T-helper 2 cell (primary cell): ENCODE measurements around the gene CLIC5.
"Not testable (repeated sequence)": the region's sequence is repeated elsewhere in the genome, so short reads cannot be mapped to it uniquely, and the experiment has no call there.

ENCODE experiments used
- DNase-seq, 5 experiments: peaks; one replicate each; pipeline versions ENCODE4 v3.0.0 to v3.0.0-alpha.2; 2012 to 2022

CLIC5 gene

DNA sequence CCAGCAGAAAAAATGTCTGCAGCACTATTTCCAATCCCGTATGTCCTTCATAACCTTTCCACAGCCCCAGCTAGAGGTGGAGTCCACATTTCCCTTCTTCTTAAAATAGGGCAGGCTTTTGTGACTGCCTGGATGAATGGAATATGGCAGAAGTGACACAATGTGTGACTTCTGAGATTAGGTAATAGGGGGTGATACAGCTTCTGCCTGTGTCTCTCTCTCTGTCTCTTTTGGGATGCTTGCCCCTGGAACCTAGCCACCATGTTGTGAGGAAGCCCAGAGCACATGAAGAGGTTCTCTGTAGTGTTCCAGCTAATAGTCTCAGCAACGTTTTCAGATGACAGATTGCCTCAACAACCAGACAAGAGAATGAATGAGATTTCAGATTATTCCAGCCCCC, 51.4 kb downstream of the CLIC5 start:
- no peak for DNase-seq

GRCh38 chr6:45963896-45964295, 51.8 kb downstream of the CLIC5 start:
- DNase-seq, result no peak

DNA sequence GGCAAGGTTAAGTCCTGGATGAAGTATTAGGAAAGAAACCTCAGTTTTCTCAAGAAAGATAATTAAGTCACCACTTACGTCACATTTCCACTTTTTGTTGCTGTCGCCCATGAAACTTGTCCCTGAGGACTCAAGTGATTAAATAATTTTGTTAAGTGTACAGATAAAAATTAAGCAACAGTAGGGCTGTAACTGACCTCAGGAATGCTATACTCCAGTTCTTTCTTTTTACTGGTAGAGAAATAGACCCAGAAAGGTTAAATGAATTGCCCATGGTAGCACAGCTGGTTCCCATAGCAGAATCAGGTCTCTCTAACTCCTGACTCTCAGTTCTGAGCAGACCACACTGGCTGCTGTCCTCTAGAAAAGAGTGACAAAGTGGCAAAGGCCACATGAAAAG, 54.5 kb downstream of the CLIC5 start:
- DNase-seq, result no peak

DNA sequence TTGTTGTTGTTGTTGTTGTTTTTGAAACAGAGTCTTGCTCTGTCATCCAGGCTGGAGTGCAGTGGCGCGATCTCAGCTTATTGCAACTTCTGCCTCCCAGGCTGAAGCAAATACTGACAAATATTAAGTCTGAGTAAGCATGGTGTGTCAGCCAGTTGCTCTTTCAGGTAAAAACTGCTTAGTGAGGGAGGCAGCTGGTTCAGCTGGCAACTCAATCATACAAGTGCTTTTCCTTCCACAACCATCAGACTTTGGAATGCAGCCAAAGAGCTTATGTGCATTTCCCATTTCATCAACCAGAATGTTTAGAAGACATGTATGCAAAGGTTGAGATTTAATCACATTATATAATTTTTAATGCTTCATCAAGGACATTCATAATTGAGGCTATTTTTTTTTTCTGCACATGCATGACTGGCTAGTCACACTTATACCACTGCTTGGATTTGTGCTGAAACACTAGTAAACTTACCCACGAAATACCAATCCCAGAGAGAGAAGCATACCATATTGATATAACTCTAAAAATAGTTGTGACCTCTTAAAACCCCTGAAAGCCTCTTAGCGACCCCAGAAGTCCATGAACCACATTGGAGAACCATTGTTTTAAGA, 56.0 kb downstream of the CLIC5 start:
- DNase-seq, result no peak

GRCh38 chr6:45956663-45957062, 59.0 kb downstream of the CLIC5 start:
- no peak for DNase-seq

- no peak for DNase-seq
Observed at GRCh38 chr6:45956176-45956575, 59.5 kb downstream of the CLIC5 start.

- DNase-seq, result no peak
Observed at GRCh38 chr6:45955597-45955996, 60.1 kb downstream of the CLIC5 start.

GRCh38 chr6:45952546-45952945, 63.1 kb downstream of the CLIC5 start:
- DNase-seq, result no peak

GRCh38 chr6:45952168-45952529, 63.5 kb downstream of the CLIC5 start:
- DNase-seq, result no peak

GRCh38 chr6:45951321-45952167, 64.1 kb downstream of the CLIC5 start:
- DNase-seq, result no peak

DNA sequence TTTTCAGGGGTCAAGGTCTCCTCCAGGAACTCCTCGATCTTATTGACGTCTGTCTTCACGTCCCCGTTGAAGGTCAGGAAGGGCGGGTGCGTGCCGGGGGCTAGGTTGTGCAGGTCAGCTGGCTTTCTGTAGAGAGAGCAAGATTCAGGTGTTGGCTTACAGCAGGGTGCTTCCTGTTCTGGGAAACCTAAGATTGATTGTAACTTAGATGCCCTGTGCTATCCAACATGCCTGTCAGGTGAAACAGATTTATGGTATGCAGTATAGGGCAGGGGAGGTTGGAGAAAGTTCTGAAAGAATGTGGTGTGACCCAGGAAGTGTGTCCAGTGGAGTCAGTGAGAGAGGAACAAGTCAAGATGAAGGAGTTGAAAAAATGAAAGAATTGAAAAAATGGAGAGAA, 66.4 kb downstream of the CLIC5 start:
- no peak for DNase-seq

DNA sequence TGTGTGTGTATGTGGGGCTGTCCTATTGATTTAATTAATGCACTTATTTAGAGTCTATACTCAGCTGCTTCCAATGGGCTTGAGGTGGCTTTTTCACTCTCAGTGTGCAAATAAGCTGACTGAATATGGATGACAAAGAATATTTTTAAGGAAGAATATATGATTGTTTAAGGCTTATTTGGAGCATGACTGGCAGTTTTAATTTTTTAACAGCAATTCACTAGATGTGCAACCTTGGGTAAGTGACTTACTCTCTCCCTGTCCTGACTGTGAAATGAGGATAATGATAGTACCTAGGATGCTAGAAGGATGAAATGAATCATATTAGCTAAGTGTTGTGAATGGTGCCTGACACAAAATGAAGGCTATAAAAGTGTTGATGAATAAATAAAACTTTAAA, 67.9 kb downstream of the CLIC5 start:
- no peak for DNase-seq

- no peak for DNase-seq
Observed at GRCh38 chr6:45946887-45947286, 68.8 kb downstream of the CLIC5 start.

DNA sequence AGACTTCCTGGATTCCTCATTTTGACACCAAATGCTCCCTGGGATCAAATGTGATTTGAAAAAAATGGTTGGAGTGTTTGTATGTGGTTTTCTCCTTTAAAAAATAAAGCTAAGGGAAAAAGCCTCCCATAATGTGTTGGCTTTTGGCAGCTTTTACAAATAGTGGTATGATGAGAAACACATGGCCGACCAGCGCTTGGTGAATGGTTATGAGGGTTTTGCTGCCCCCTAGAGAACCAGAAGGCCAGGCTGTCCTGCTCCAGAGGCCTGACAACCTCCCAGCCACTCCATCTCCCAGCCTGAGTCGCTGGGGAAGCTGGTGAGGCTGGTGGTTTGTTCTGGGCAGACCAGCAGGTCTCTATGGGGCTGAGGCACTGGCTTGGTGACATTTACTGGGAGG, 69.3 kb downstream of the CLIC5 start:
- no peak for DNase-seq

DNA sequence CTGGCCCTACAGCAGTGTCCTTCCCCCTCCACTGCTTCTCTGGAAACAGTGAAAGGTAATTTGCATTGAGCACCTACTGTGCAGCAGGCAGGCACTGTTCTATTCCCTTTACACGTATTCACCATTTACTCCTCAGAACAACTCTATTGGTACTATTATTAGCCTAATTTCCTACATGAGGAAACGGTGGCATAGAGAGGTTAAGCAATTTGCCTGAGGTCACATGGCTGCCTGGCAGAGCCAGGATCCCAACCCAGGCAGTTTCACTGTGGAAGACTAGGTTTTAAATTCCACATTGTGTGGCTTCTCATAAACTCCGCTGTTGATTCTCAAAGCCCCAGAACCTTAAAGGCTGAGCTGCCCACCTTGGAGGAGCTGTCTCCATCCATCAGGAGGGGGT, 72.7 kb downstream of the CLIC5 start:
- DNase-seq, result no peak

DNA sequence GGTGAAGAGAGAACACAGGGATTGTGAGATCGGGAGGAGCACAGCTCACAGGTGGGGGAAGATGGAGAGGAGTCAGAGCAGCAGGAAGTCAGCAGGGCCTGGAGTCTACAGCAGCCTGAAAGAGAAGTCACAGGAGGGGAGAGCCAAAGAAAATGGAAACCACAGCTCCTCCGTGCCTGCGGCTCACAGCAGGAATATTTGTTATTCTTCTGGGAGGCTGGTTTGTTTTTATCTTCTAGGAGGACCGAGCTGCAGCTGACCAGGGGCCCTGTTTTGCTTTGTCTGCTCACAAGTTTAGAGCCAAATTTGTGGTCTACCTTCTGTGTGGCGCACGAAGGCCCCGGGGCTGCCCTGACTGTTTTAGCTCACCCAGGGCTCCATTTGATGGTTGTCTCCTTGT, 81.8 kb downstream of the CLIC5 start:
- no peak for DNase-seq

DNA sequence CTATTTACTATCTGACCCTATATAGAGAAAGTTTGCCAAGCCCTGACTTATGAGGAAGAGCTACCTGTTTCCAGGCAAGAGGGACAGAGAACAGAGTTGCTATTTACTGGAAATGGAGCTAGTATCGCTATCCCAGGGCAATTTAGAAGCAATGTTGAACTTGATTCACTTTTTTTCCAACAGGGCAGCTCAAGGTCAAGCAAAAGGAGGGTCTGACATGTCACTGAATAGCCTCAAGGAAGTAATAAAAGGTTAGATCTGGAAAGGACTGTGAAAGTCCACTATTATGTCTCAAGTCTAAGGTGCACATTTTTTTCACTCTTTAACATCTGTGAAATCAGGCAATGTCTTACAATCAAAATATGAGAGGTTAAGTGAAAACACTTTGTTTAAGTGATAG, 84.4 kb downstream of the CLIC5 start:
- DNase-seq, result no peak

GRCh38 chr6:45930420-45931040, 85.1 kb downstream of the CLIC5 start:
- DNase-seq, result peak; percentile 4 to 54 (median 29)

DNA sequence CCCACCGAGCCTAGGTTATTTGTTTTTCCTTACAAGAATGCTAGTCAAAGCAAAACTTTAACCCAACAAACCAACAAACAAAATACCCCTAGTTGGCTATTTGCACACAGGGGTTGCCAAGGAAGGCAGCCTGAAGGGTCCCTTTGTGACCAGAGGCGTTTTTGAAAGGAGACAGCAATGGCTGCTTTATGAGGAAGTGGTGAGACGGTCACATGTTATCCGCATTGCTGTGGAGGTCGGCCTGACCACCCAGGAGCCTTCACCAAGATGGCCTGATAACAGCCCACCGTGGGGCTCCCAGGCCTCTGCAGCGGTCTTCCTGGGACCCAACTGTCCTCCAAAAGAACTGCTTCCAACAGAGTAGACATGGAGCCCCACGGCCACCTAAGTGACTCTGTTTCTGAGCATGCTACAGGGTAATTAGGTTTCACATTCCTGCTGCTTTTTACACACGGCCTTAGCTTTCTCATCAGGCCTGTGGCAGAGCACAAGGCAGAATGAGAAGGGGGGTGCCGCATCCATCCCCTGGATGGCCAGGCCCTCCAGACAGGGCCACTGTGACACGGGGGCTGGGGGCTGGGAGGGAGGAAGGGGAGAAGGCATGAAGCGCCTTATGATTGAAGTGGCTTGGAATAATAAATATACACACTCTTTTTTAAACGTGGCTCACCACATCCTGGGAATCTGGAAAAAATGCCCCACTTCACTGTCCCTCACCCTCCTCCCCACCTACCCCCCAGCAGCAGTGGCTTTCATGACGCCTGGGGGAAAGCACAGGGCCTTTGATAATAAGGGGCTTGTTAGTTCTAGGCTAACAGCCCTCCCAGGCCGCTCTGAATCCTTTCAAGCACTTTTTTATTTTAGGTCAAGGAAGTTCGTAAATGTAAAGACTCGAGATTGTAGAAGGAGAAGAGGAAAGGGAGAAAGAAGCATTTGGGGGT, 86.0 kb downstream of the CLIC5 start:
- DNase-seq, result no peak

DNA sequence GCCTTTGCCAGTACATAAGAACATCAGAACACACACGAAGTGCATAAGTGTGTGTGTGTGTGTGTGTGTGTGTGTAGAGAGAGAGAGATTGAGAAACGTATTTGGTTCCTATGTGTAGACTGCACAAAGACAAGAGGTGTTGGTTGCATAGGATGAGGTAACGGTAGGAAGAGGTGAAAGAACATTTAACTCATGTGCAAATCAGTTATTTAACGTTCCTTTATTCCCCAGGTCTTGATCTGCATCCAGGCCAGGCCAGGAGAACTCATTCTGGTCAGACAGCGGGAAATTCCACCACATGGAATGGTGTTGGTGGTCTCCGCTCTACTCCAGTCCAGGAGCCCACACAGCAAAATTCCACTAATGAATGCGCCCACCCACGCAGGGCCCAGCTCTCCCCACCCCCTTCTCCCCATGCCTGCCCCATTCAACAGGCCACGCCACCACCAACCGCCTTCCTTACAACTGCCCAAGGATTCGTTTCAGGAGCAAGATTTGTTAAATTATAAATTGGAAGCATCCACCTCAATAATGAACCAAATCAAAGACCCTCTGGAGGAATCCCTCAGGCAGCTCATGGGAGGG, 86.8 kb downstream of the CLIC5 start:
- DNase-seq, result no peak

- DNase-seq, result no peak
Observed at GRCh38 chr6:45927421-45928320, 88.0 kb downstream of the CLIC5 start.

DNA sequence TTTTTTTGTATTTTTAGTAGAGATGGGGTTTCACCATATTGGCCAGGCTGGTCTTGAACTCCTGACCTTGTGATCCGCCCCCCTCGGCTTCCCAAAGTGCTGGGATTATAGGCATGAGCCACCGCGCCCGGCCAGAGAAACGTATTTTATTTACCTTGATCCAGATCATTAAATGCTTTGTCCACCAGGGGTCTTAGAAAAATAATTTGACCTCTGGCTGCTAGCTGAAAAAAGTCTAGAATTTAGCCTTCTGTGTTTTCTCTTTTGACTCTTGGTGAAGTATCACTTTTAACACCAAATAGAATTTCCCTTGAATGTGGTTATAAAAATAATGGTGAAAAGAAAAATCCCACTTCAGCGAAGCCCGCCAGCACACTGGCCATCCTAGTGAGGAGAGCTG, 89.2 kb downstream of the CLIC5 start:
- not testable (repeated sequence) for DNase-seq
